ENCODE measurements around the gene RAD51B.

DNA sequence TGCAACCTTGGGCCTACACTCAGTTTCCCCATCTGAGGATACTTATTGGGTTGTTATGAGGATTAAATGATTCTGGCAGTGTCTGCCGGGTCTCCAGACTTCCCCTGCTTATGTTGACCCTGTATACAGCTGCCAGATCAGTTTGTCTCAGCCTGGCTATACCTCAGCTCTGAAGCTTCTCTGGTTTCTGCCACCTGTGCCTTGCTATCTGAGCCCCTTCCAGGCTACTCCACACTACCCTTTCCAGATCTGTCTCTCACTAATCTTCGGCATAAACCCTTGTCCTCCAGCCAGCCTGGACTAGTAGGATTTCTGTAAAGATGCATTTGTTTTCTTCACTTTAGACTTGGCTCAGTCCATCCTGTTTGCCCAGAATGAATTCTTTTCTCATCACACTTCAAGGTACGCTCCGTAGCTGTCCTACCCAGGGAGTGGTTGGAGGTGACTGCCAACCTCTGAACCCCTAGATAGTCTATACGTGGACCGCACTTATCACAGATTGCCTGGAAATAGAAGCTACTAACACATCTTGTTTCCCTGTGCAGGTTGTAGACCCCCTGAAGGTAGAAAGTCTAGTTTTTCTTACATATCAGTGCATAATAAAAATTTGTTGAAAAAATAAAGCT, 422.4 kb downstream of the RAD51B start:
- TF ChIP-seq, protein P1, sequence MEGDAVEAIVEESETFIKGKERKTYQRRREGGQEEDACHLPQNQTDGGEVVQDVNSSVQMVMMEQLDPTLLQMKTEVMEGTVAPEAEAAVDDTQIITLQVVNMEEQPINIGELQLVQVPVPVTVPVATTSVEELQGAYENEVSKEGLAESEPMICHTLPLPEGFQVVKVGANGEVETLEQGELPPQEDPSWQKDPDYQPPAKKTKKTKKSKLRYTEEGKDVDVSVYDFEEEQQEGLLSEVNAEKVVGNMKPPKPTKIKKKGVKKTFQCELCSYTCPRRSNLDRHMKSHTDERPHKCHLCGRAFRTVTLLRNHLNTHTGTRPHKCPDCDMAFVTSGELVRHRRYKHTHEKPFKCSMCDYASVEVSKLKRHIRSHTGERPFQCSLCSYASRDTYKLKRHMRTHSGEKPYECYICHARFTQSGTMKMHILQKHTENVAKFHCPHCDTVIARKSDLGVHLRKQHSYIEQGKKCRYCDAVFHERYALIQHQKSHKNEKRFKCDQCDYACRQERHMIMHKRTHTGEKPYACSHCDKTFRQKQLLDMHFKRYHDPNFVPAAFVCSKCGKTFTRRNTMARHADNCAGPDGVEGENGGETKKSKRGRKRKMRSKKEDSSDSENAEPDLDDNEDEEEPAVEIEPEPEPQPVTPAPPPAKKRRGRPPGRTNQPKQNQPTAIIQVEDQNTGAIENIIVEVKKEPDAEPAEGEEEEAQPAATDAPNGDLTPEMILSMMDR (conservative IDR thresholded peaks at IDR 0.05): no peak
- no peak for TF ChIP-seq ZFX (IDR thresholded peaks at IDR 0.05)

Measured in C4-2B (cell line).